Panc1 (cell line): ENCODE data around the gene TAPBP.

ENCODE experiments used
- POLR2AphosphoS5 ChIP-seq: IDR thresholded peaks from 2 replicates; pipeline ENCODE4 v1.6.1; 2012; ENCODE audit warnings: mild to moderate bottlenecking, low read depth, low read length, moderate library complexity
- SIN3A ChIP-seq: IDR thresholded peaks from 2 replicates; pipeline ENCODE4 v1.6.1; 2012; ENCODE audit warnings: low read depth, mild to moderate bottlenecking, low read length, moderate library complexity, borderline replicate concordance; ENCODE audit not compliant: insufficient read depth
- TF ChIP-seq, protein P1 (sequence below): fragments of 450-650 bp; IDR thresholded peaks from 2 replicates; pipeline ENCODE4 v1.5.1; 2017; ENCODE audit warnings: mild to moderate bottlenecking

DNA sequence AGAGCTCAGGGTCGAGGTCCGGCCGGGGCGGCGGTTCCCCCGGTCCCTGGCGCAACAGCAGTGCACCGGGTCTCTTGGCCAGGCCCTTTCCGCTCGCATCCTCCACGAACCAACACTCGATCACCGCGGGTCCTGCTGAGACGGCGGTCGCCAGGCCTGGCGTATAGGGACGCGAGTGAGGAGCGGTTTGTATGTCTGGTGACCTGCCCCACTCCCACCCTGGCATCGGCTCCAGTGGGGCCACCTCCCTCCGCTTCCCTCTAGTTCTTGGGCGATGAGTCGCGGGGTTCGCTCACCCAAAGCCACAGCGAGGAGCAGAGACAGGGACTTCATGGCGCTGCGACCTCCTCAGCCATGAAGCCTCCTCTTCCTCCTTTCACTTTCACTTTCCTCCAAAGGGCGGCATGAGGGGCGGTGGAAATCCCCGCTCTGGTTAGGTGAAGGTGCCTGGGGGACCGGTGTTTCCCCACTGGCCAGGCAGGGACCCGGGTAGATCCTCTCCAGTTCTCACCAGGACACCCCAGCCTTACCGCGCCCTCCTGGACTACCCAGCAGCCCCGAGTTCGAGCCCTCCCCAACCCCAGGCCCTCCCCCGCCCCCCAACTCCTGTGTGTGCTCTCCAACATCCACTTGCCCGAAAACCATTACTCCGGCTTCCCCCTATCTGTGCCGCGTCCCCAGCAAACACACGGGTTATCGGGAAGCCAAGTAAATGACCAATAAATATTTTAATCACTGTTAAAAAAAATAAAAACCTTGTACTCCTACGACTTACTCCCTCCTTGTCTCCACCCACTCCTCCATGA lies at the start of gene TAPBP:
- TF ChIP-seq, protein P1, sequence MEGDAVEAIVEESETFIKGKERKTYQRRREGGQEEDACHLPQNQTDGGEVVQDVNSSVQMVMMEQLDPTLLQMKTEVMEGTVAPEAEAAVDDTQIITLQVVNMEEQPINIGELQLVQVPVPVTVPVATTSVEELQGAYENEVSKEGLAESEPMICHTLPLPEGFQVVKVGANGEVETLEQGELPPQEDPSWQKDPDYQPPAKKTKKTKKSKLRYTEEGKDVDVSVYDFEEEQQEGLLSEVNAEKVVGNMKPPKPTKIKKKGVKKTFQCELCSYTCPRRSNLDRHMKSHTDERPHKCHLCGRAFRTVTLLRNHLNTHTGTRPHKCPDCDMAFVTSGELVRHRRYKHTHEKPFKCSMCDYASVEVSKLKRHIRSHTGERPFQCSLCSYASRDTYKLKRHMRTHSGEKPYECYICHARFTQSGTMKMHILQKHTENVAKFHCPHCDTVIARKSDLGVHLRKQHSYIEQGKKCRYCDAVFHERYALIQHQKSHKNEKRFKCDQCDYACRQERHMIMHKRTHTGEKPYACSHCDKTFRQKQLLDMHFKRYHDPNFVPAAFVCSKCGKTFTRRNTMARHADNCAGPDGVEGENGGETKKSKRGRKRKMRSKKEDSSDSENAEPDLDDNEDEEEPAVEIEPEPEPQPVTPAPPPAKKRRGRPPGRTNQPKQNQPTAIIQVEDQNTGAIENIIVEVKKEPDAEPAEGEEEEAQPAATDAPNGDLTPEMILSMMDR, result no peak
- TF ChIP-seq SIN3A (peak; percentile 64; the same call in 1 of the 2 replicates), POLR2AphosphoS5 (peak; percentile 55; the same call in 1 of the 2 replicates)
